ENCODE data around the gene PHF12.
A peak's percentile ranks its signal among the peaks of the same experiment; 100 is the strongest.
"Not testable (repeated sequence)": the region's sequence is repeated elsewhere in the genome, so short reads cannot be mapped to it uniquely, and the experiment has no call there.

The PHF12 gene

DNA sequence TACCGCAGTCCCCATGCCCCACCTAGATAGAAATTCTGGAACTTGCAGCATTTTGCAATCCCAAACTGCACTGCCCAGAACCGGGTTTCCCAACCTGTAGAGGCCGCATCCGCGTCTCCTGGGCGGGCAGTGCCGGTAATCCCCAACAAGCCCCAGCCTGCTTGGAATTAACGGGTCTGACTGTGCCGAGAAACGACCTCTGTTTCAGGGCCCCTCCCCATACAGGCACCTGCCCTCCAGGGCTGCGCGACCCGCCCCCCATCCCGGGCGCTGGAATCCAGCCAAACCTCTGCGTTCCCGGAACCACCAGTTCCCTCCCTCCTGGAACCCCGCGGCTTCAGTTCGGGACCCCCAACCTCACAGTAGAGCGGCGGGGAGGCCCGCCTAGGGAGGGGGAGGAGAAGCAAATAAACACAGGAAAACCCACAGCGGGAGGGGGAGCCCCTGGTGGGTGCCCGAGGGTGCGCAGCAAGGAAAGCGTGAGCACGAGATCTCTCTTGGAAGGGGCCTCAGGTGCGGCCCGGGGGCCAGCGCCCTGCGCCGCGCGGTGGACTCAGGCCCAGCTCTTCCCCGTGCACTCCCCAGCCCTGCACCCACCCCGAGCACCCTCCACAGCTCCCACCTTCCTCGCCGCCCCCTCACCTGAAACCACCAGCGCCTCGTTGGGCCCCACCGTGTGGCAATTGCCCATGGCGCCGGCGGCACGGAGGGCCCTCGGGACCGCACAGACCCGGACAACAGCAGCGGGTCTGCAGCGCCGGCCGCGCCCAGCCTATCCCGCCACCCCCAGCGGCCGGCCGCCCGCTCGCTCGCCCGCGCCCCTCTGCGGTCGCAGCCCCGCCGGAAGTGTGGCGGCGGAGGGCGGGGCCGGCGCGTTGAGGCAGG, 54.2 kb downstream of the PHF12 start, which contains the start of gene FLOT2:
FLOT2 (minus strand) TSS at position 850 of the 885 bp plus-strand sequence; CDS start at position 691, 159 bp downstream.
- no peaks in the 10 kb centered on the region for H3K9me3 ChIP-seq (ENCODE audit: control insufficient read depth in 2 of 2, low read length in 2 of 2)
- peaks cover 30 to 32% of the 10 kb centered on the region in 2 donors for H3K4me1 ChIP-seq (ENCODE audit: control insufficient read depth in 2 of 2, insufficient read depth in 2 of 2, low read length in 2 of 2)
- H3K4me3 ChIP-seq (ENCODE audit: low read length in 2 of 2), result peak within 1 kb of the TSS; percentile 89 to 91
- peak within 1 kb of the TSS; percentile 82 to 90 for H3K27ac ChIP-seq (ENCODE audit: low read depth in 2 of 2, low read length in 2 of 2)
- no peaks in the 10 kb centered on the region for H3K36me3 ChIP-seq (ENCODE audit: control insufficient read depth in 2 of 2, insufficient read depth in 2 of 2, low read length in 2 of 2)
- peak within 1 kb of the TSS; percentile 89 to 96 for H3K9ac ChIP-seq (ENCODE audit: low read depth in 1 of 2, low read length in 2 of 2)
- no peaks in the 10 kb centered on the region for H3K27me3 ChIP-seq (ENCODE audit: control insufficient read depth in 2 of 2, insufficient read depth in 2 of 2, low read length in 2 of 2)

DNA sequence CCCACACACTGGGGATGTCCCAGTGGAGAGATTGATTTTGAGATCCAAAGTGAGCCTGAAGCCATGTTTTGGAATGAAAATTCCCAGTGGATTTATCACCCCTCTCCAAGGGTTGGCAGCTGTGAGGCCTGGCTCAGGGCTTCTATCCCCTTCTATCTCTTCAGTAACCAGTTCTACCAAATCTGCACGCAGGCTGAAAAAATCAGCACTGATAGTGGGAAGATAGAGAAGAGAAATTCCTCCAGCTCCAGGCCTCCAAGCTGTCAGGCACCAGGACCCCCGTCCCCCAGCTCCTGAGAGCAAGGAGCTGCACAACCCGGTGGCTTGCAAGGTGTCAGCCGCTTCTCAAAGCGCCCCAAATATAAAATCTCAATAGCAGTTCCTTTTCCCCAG, 54.8 kb downstream of the PHF12 start:
- H3K9ac ChIP-seq (ENCODE audit: low read depth in 1 of 2, low read length in 2 of 2), result peak overlapping the region; percentile 89 to 91
- H3K27ac ChIP-seq (ENCODE audit: low read depth in 2 of 2, low read length in 2 of 2), result peak overlapping the region; percentile 82 to 90
- H3K36me3 ChIP-seq (ENCODE audit: control insufficient read depth in 2 of 2, insufficient read depth in 2 of 2, low read length in 2 of 2), result no peaks in the 10 kb centered on the region
- peak overlapping the region; percentile 89 to 91 for H3K4me3 ChIP-seq (ENCODE audit: low read length in 2 of 2)
- no peaks in the 10 kb centered on the region for H3K27me3 ChIP-seq (ENCODE audit: control insufficient read depth in 2 of 2, insufficient read depth in 2 of 2, low read length in 2 of 2)
- H3K4me1 ChIP-seq (ENCODE audit: control insufficient read depth in 2 of 2, insufficient read depth in 2 of 2, low read length in 2 of 2), result peaks cover 23 to 28% of the 10 kb centered on the region in 2 donors
- no peaks in the 10 kb centered on the region for H3K9me3 ChIP-seq (ENCODE audit: control insufficient read depth in 2 of 2, low read length in 2 of 2)

DNA sequence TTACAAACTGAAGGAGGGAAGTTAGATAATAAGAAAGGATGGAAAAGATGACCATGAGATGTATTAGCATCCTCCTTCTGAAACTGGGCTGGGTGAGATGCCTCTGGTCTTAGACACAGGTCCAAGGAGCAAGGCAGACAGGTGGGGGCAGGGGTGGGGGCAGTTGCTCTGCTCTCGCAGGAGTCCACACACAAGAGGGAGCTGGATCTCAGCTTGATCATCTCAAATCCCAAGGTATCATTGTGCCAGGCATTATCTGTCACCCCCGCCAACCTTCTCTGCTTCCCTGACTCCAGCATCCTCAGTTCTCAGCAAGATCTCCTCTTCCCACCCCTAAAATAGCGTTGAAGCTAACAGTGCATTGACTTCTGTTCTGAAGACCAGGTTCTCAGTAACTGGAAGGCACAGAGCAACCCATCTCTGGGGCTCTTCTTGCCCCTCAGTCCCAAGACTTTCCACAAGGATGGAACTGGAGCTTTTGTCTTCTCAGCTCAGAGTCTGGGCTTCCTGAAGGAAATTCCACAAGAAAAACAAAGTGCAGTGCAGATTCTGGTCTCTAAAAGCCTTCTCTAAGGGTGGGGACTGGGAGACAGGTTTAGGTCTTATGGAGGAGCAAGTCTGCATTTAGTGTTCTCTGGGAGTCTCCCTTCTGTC, 55.4 kb downstream of the PHF12 start:
- Histone ChIP-seq H3K4me1 (ENCODE audit: control insufficient read depth in 2 of 2, insufficient read depth in 2 of 2, low read length in 2 of 2) (peaks cover 22 to 28% of the 10 kb centered on the region in 2 donors), H3K36me3 (ENCODE audit: control insufficient read depth in 2 of 2, insufficient read depth in 2 of 2, low read length in 2 of 2) (peaks cover 0 to 3% of the 10 kb centered on the region in 2 donors), H3K9me3 (ENCODE audit: control insufficient read depth in 2 of 2, low read length in 2 of 2) (no peaks in the 10 kb centered on the region), H3K27ac (ENCODE audit: low read depth in 2 of 2, low read length in 2 of 2) (peak overlapping the region; percentile 82 to 90), H3K9ac (ENCODE audit: low read depth in 1 of 2, low read length in 2 of 2) (peak overlapping the region; percentile 35 to 89), H3K4me3 (ENCODE audit: low read length in 2 of 2) (peak overlapping the region in 1 of 2 donors; percentile 91), H3K27me3 (ENCODE audit: control insufficient read depth in 2 of 2, insufficient read depth in 2 of 2, low read length in 2 of 2) (no peaks in the 10 kb centered on the region)

DNA sequence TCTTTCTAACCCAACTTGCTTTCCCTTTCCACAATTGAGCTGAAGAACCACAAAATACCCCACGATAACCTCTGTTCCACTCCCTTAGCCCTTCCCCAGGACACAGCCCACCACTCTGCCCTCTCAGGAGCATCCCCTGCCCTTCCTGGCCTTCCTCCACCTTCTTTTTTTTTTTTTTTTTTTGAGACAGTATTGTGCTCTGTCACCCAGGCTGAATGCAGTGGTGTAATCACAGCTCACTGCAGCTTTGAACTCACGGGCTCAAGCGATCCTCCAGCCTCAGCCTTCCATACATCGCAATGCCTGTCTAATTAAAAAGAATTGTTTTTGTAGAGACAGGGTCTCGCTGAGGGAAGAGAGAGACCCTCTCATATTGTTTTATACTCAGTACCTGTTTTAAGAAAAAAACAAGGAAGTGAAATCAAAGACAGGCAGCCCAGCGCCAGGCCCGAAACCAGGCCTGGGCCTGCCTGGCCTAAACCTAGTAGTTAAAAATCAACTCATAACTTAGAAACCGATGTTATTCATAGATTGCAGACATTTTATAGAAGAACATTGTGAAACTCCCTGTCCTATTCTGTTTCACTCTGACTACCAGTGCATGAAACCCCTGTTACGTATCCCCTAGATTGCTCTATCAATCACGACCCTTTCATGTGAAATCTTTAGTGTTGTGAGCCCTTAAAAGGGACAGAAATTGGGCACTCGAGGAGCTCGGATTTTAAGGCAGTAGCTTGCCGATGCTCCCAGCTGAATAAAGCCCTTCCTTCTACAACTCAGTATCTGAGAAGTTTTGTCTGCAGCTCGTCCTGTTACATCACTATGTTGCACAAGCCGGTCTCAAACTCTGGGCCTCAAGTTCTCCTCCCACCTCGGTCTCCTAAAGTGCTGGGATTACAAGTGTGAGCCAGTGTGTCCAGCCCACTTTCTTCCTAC, 57.8 kb downstream of the PHF12 start:
- not testable (repeated sequence) for H3K27me3 ChIP-seq (ENCODE audit: control insufficient read depth in 2 of 2, insufficient read depth in 2 of 2, low read length in 2 of 2); H3K9me3 ChIP-seq (ENCODE audit: control insufficient read depth in 2 of 2, low read length in 2 of 2); H3K36me3 ChIP-seq (ENCODE audit: control insufficient read depth in 2 of 2, insufficient read depth in 2 of 2, low read length in 2 of 2)
- Histone ChIP-seq H3K9ac (ENCODE audit: low read depth in 1 of 2, low read length in 2 of 2) (peak overlapping the region; percentile 24 to 41), H3K27ac (ENCODE audit: low read depth in 2 of 2, low read length in 2 of 2) (peak overlapping the region; percentile 70), H3K4me3 (ENCODE audit: low read length in 2 of 2) (peak overlapping the region in 1 of 2 donors; percentile 41), H3K4me1 (ENCODE audit: control insufficient read depth in 2 of 2, insufficient read depth in 2 of 2, low read length in 2 of 2) (peaks cover 22 to 28% of the 10 kb centered on the region in 2 donors)

DNA sequence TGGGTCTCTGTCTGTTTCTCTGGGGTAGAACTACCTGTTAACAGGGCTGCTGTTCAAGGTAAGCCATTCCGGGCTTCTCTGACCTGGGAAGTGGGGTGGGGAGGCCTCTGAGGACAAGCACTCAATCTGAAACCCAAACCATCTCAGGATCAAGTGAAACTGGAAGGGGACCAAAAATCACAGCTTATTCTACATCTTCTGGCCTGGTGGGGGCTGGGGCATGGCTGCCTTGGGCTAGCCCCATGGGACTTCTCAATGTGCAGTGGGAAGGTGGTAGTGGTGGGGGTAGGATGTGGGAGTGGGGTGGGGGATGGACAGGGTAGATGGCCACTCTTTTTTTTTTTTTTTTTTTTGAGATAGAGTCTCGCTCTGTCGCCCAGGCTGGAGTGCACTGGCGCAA, 59.3 kb downstream of the PHF12 start:
- no peaks in the 10 kb centered on the region for H3K9me3 ChIP-seq (ENCODE audit: control insufficient read depth in 2 of 2, low read length in 2 of 2)
- H3K36me3 ChIP-seq (ENCODE audit: control insufficient read depth in 2 of 2, insufficient read depth in 2 of 2, low read length in 2 of 2), result peaks cover 0 to 10% of the 10 kb centered on the region in 2 donors
- H3K4me3 ChIP-seq (ENCODE audit: low read length in 2 of 2), result no peak overlapping the region
- H3K27me3 ChIP-seq (ENCODE audit: control insufficient read depth in 2 of 2, insufficient read depth in 2 of 2, low read length in 2 of 2), result no peaks in the 10 kb centered on the region
- H3K4me1 ChIP-seq (ENCODE audit: control insufficient read depth in 2 of 2, insufficient read depth in 2 of 2, low read length in 2 of 2), result peaks cover 15 to 19% of the 10 kb centered on the region in 2 donors
- H3K9ac ChIP-seq (ENCODE audit: low read depth in 1 of 2, low read length in 2 of 2), result no peak overlapping the region
- no peak overlapping the region for H3K27ac ChIP-seq (ENCODE audit: low read depth in 2 of 2, low read length in 2 of 2)

DNA sequence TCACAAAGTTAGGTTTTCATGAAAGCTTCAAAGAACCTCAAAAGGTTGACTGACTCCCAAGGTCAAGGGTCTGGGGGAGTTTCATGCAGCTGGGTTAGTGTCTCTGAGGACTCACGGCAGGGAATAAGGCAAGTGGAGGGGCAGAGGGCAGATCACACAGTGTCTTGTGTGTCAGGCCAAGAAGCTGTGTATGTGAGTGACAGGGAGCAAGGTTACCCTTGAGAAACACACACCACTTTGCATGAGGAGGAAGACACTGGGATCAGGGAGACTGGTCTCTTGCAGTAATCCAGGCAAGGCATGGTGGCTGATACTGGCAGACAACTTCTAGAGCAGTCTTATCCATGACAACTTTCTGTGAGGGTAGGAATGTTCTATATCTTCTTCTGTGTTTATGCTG, 60.1 kb downstream of the PHF12 start:
- peaks cover 13% of the 10 kb centered on the region in 2 donors for H3K4me1 ChIP-seq (ENCODE audit: control insufficient read depth in 2 of 2, insufficient read depth in 2 of 2, low read length in 2 of 2)
- H3K4me3 ChIP-seq (ENCODE audit: low read length in 2 of 2), result no peak overlapping the region
- H3K9me3 ChIP-seq (ENCODE audit: control insufficient read depth in 2 of 2, low read length in 2 of 2), result no peaks in the 10 kb centered on the region
- H3K9ac ChIP-seq (ENCODE audit: low read depth in 1 of 2, low read length in 2 of 2), result no peak overlapping the region
- no peak overlapping the region for H3K27ac ChIP-seq (ENCODE audit: low read depth in 2 of 2, low read length in 2 of 2)
- no peaks in the 10 kb centered on the region for H3K27me3 ChIP-seq (ENCODE audit: control insufficient read depth in 2 of 2, insufficient read depth in 2 of 2, low read length in 2 of 2)
- H3K36me3 ChIP-seq (ENCODE audit: control insufficient read depth in 2 of 2, insufficient read depth in 2 of 2, low read length in 2 of 2), result peaks cover 0 to 10% of the 10 kb centered on the region in 2 donors

DNA sequence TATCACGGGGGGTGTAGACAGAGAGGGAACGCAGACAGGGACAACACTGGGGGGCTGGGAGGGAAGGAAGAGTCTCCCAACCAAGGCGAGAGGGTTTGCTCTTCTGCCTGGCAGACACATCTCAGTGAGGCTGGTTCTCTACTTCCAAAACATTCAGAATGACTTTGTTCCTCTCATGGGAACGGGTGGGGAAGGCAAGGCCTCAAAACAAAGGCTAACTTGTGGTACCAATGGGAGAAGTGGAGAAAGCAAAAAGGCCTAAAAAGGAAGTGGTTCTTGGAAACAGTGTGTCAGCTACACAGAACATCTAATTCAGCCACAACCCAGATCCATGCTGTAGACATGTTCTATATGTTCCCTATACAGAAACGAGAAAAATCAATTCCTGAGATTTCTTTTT, 61.3 kb downstream of the PHF12 start:
- peaks cover 4 to 16% of the 10 kb centered on the region in 2 donors for H3K36me3 ChIP-seq (ENCODE audit: control insufficient read depth in 2 of 2, insufficient read depth in 2 of 2, low read length in 2 of 2)
- no peak overlapping the region for H3K9ac ChIP-seq (ENCODE audit: low read depth in 1 of 2, low read length in 2 of 2)
- H3K9me3 ChIP-seq (ENCODE audit: control insufficient read depth in 2 of 2, low read length in 2 of 2), result no peaks in the 10 kb centered on the region
- H3K27me3 ChIP-seq (ENCODE audit: control insufficient read depth in 2 of 2, insufficient read depth in 2 of 2, low read length in 2 of 2), result no peaks in the 10 kb centered on the region
- H3K4me3 ChIP-seq (ENCODE audit: low read length in 2 of 2), result no peak overlapping the region
- peaks cover 7 to 8% of the 10 kb centered on the region in 2 donors for H3K4me1 ChIP-seq (ENCODE audit: control insufficient read depth in 2 of 2, insufficient read depth in 2 of 2, low read length in 2 of 2)
- H3K27ac ChIP-seq (ENCODE audit: low read depth in 2 of 2, low read length in 2 of 2), result no peak overlapping the region

DNA sequence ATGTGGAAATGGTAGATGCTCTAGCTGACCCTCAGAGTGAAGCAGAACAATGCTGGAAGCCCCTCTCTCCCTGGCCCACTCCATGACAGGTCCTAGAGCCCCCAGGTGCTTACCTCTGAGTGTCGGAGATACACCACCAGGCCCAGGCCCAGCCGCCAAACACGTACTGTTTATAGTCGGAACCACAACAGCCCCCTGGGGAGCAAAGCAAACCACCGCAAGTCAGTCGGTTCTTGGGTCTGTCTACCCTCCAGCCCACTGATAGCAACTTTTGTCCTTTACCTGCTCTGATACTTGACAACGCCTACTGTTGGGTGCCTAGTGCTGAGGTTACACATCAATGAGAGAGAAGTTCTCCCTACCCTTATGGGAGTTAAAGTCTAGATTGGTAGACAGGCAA, 62.5 kb downstream of the PHF12 start:
- H3K9me3 ChIP-seq (ENCODE audit: control insufficient read depth in 2 of 2, low read length in 2 of 2), result no peaks in the 10 kb centered on the region
- H3K9ac ChIP-seq (ENCODE audit: low read depth in 1 of 2, low read length in 2 of 2), result no peak overlapping the region
- no peak overlapping the region for H3K4me3 ChIP-seq (ENCODE audit: low read length in 2 of 2)
- H3K4me1 ChIP-seq (ENCODE audit: control insufficient read depth in 2 of 2, insufficient read depth in 2 of 2, low read length in 2 of 2), result peaks cover 6 to 8% of the 10 kb centered on the region in 2 donors
- H3K36me3 ChIP-seq (ENCODE audit: control insufficient read depth in 2 of 2, insufficient read depth in 2 of 2, low read length in 2 of 2), result peaks cover 9 to 27% of the 10 kb centered on the region in 2 donors
- no peaks in the 10 kb centered on the region for H3K27me3 ChIP-seq (ENCODE audit: control insufficient read depth in 2 of 2, insufficient read depth in 2 of 2, low read length in 2 of 2)
- H3K27ac ChIP-seq (ENCODE audit: low read depth in 2 of 2, low read length in 2 of 2), result no peak overlapping the region

DNA sequence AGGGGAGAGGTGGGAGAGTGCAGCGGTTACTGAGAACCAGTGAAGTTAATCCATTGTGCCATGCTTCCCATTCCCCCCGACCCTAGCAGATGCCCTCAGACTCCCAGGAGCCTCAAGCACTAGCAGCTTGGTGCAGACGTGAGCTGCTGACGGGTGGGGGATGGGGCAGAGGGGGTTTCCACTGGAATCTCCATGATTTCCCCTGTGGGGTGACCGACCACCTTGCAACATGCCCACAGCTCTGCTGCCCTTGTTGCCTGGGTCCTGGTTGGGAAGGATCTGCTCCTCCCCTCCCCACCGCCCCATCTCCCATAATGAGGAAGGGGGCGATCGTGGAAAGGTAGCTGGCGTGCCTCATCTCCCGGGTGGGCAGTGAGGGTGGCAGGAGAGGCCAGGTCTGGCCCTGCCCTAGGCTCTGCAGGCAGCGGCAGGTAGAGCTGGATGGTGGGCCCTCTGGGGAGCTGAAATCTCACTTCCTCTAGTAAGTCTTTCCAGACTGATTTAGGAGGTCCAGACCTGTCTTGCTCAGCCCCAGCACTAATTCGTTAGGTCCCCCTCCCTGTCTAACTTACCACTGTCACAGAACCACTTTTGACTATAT, 63.3 kb downstream of the PHF12 start:
- Histone ChIP-seq H3K4me3 (ENCODE audit: low read length in 2 of 2) (no peak overlapping the region), H3K4me1 (ENCODE audit: control insufficient read depth in 2 of 2, insufficient read depth in 2 of 2, low read length in 2 of 2) (peaks cover 4 to 5% of the 10 kb centered on the region in 2 donors), H3K9ac (ENCODE audit: low read depth in 1 of 2, low read length in 2 of 2) (no peak overlapping the region), H3K9me3 (ENCODE audit: control insufficient read depth in 2 of 2, low read length in 2 of 2) (no peaks in the 10 kb centered on the region), H3K27ac (ENCODE audit: low read depth in 2 of 2, low read length in 2 of 2) (no peak overlapping the region), H3K36me3 (ENCODE audit: control insufficient read depth in 2 of 2, insufficient read depth in 2 of 2, low read length in 2 of 2) (peaks cover 17 to 35% of the 10 kb centered on the region in 2 donors), H3K27me3 (ENCODE audit: control insufficient read depth in 2 of 2, insufficient read depth in 2 of 2, low read length in 2 of 2) (no peaks in the 10 kb centered on the region)
